ENCODE results near the gene CDK19.
"Not testable (repeated sequence)": the region's sequence is repeated elsewhere in the genome, so short reads cannot be mapped to it uniquely, and the experiment has no call there.

Gene CDK19

DNA sequence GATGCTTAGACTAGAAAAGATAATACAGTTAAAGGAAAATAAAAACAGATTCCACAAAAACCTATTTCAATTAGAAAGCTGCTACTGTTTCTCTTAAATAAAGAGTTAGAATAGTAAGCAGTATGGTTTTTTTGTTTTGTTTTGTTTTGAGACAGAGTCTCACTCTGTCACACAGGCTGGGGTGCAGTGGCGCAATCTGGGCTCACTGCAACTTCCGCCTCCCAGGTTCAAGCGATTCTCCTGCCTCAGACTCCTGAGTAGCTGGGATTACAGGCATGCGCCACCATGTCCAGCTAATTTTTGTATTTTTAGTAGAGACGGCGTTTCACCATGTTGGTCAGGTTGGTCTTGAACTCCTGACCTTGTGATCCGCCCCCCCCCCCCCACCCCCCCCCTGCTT, 95.7 kb downstream of the CDK19 start:
- CTCF ChIA-PET: interaction anchor here (0.6 kb wide), 2 partner anchors 18 to 230 kb away, joined by 3 read pairs; no protein-coding TSS in a partner anchor
- H3K36me3 Mint-ChIP-seq, H3K27ac Mint-ChIP-seq, H3K27me3 Mint-ChIP-seq, DNase-seq, H3K9me3 Mint-ChIP-seq, H3K4me3 Mint-ChIP-seq, H3K4me1 Mint-ChIP-seq: not testable (repeated sequence)

DNA sequence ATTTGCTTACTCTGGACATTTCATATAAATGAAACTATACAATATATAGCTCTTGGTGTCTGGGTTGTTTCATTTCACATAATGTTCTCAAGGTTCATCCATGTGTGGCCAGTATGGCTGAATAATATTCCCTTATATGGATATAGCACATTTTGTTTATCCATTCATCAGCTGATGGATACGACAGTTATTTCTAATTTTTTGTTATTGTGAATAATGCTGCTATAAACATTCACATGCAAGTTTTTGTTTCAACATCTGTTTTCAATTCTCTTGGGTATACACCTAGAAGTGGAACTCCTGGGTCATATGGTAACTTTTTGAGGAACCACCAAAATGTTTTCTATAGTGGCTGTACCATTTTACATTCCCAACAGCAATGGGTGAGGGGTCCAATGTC, 101.1 kb downstream of the CDK19 start:
- Mint-ChIP-seq H3K27ac (no peak overlapping the region), H3K4me1 (no peaks in the 10 kb centered on the region), H3K36me3 (peaks cover 2% of the 10 kb centered on the region), H3K4me3 (no peak overlapping the region), H3K9me3 (no peaks in the 10 kb centered on the region), H3K27me3 (no peaks in the 10 kb centered on the region)
- no peak for DNase-seq
- CTCF ChIA-PET: no interaction called here

DNA sequence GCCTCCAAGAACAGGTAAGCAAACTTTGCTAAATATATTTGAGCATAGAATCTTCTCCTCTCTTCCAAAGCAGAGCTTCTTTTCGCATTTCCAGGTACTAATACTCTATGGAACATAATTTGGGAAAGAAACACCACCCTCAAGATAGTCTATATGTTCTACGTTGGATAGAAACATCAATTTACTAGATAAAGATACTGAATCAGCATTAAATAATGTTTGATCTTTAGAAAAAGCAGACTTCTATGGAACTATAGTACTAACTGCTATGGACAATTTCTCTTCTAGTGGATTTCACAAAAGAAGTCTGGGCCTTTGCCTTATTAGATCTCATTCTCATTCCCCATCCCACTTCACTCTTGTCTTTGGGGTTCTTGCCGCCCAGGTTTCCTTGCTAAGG, 103.0 kb downstream of the CDK19 start:
- no peak overlapping the region for H3K4me3 Mint-ChIP-seq
- no peaks in the 10 kb centered on the region for H3K27me3 Mint-ChIP-seq
- H3K9me3 Mint-ChIP-seq: no peaks in the 10 kb centered on the region
- H3K4me1 Mint-ChIP-seq: no peaks in the 10 kb centered on the region
- peaks cover 2% of the 10 kb centered on the region for H3K36me3 Mint-ChIP-seq
- no peak for DNase-seq
- no peak overlapping the region for H3K27ac Mint-ChIP-seq
- CTCF ChIA-PET: no interaction called here

DNA sequence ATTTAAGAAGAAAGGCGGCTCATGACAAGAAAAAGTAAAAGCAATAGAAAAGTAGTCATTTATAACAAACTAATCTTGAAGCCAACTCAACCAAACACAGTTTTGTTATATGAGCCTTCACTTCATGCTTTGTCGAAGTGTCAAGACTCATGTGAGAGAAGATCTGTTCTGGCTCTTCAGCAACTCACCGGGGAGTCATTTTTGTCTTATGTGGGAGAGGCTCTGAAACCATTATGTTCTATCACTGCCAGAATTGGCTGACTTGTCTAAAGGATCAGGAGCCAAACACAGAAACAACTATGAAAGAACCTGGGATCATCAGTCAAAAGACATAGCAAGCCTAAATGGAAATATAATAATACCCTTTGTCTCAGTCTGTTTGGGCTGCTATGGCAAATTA, 105.2 kb downstream of the CDK19 start:
- no peak overlapping the region for H3K27ac Mint-ChIP-seq
- no peak for DNase-seq
- CTCF ChIA-PET: no interaction called here
- peaks cover 2% of the 10 kb centered on the region for H3K36me3 Mint-ChIP-seq
- no peaks in the 10 kb centered on the region for H3K27me3 Mint-ChIP-seq
- H3K4me1 Mint-ChIP-seq: no peaks in the 10 kb centered on the region
- no peaks in the 10 kb centered on the region for H3K9me3 Mint-ChIP-seq
- H3K4me3 Mint-ChIP-seq: no peak overlapping the region

DNA sequence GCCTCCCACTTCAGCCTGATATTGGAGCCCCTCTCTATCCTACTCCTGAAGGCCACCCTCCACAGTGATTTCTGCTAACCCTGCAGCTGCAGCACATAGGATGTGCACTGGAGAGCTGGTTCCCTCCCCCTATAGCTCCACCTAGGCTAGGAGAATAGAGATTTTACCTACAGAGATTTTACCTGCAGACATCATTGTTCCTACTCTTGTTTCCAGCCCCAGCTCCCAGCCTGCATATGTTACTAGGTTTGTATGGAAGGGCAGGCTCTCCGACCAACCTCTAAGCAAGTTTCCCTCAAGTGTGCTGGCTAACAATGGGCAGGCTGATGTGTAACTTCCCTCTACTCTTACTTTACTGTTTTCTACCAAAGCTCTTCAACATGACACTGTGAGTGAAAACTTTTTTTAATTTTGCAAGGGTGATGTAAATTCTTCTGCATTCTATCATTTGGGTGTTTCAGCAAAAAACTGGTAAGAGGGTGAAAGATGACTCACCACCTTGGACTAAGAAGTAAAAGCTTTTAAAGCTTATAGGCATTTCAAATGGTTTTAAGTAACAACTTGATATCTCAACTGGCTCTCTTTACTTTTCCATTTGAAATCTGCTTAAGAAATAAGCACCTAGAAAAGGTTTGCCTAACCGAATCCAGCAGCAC, 106.8 kb downstream of the CDK19 start:
- no peaks in the 10 kb centered on the region for H3K9me3 Mint-ChIP-seq
- CTCF ChIA-PET: interaction anchor here (1.4 kb wide), 1 partner anchor 105 kb away, joined by 3 read pairs; no protein-coding TSS in a partner anchor
- H3K4me3 Mint-ChIP-seq: no peak overlapping the region
- DNase-seq: no peak
- no peaks in the 10 kb centered on the region for H3K27me3 Mint-ChIP-seq
- peaks cover 2% of the 10 kb centered on the region for H3K36me3 Mint-ChIP-seq
- H3K27ac Mint-ChIP-seq: no peak overlapping the region
- no peaks in the 10 kb centered on the region for H3K4me1 Mint-ChIP-seq

DNA sequence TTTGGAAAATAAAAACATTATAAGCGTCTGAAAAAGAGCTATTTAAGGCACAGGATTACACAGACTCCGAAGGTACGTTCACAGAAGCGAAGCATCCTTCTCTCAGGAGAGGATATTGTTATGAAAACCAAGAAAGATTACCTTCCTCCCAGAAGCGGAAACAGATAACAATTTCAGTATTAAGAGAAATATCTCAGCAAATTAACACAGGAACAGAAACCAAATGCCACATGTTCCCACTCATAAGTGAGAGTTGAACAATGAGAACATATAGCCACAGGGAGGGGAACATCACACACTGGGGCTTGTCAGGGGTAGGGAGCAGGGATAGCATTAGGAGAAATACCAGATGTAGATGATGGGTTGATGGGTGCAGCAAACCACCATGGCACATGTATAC, 109.7 kb downstream of the CDK19 start:
- Mint-ChIP-seq H3K27me3 (no peaks in the 10 kb centered on the region), H3K4me1 (no peaks in the 10 kb centered on the region), H3K27ac (no peak overlapping the region), H3K9me3 (no peaks in the 10 kb centered on the region), H3K36me3 (no peaks in the 10 kb centered on the region), H3K4me3 (no peak overlapping the region)
- CTCF ChIA-PET: no interaction called here
- DNase-seq: no peak

DNA sequence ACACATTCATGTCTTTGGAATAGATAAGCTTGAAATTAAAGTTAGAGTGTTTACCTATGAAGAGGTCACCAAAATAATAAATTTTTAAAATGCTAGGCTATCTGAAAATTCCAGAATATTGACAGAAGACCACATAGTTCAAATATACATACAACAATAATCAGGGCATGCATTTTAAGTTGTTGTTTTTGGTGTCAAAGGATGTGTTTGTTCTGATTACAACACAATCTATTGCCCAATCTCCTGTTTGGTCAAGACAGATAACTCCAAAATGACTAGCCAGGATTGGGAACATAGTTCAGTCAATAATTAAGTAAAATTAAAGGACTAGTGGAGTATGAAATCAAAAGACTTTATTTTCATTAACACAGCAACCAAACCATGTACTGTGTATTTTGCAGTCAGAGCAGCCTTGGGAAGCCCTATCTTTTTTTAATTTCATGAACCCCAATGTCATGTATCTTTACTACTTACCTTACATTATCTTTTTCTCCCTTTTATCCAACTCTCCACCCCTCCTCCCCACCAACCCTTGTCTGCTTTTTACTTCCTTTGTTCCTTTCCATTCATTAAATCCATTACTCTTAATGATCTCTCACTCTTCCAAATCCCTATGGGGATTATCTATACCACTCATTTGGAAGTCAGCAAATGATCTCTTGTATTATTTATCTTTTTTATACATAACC, 111.2 kb downstream of the CDK19 start:
- DNase-seq: no peak
- H3K36me3 Mint-ChIP-seq: no peaks in the 10 kb centered on the region
- CTCF ChIA-PET: no interaction called here

DNA sequence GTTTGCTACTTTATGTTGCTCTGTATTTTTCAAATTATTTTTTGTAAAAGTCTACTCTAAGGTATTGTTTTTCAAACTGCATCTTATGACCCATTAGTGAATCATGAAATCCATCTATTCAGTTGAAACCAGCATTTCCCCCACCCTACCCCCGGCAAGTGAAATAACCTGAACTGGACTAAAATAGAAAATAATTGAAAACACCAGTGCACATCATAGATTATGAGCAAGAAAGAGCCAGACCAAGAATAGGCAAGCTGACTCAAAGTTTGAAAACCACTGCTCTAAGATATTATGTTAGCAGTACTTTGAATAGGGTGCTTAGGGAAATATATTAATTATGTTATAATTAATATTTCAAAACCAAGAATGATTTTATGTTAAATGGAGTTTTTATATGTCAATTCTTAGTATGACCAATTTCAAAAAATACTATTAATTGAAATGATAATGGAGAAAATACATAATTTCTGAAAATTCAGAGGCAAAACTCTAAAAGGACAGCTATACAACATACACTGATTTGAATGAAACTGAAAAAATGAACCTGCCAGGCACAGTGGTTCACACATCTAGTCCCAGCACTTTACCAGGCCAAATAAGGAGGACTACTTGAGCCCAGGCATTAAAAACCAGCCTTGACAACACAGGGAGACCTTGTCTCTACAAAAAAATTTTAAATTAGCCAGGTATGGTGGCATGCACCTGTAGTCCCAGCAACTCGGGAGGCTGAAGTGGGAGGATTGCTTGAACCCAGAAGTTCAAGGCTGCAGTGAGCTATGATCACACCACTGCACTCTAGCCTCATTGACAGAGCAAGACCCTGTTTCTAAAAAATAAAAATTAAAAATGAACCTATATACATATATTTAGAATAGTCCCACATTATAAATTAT, 112.0 kb downstream of the CDK19 start:
- CTCF ChIA-PET: no interaction called here
- Mint-ChIP-seq H3K4me3 (no peak overlapping the region), H3K27me3 (no peaks in the 10 kb centered on the region), H3K9me3 (no peaks in the 10 kb centered on the region), H3K36me3 (peaks cover 3% of the 10 kb centered on the region), H3K4me1 (no peaks in the 10 kb centered on the region), H3K27ac (no peak overlapping the region)
- DNase-seq: no peak

More for the DNA sequence above, 111.2 kb downstream of the CDK19 start:
- Mint-ChIP-seq H3K9me3 (no peaks in the 10 kb centered on the region), H3K27ac (no peak overlapping the region), H3K4me3 (no peak overlapping the region), H3K27me3 (no peaks in the 10 kb centered on the region), H3K4me1 (no peaks in the 10 kb centered on the region)

DNA sequence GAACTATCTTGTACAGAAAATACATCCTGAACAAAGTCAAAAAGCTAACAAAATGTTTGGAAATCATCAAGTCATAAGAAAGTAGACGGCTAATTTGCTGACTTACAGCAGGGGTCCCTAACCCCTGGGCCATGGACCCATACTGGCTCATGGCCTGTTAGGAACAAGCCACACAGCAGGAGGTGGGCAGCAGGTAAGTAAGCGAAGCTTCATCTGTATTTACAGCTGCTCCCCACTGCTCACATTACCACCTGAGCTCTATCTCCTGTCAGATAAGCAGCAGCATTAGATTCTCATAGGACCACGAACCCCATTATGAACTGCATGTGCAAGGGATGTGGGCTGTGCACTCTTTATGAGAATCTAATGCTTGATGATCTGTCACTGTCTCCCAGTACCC, 115.5 kb downstream of the CDK19 start:
- H3K4me3 Mint-ChIP-seq: no peak overlapping the region
- no peaks in the 10 kb centered on the region for H3K4me1 Mint-ChIP-seq
- H3K9me3 Mint-ChIP-seq: peaks cover 3% of the 10 kb centered on the region
- DNase-seq: no peak
- H3K27me3 Mint-ChIP-seq: no peaks in the 10 kb centered on the region
- peaks cover 9% of the 10 kb centered on the region for H3K36me3 Mint-ChIP-seq
- no peak overlapping the region for H3K27ac Mint-ChIP-seq
- CTCF ChIA-PET: interaction anchor here (1.3 kb wide), 1 partner anchor 17 kb away, joined by 4 read pairs; no protein-coding TSS in a partner anchor

DNA sequence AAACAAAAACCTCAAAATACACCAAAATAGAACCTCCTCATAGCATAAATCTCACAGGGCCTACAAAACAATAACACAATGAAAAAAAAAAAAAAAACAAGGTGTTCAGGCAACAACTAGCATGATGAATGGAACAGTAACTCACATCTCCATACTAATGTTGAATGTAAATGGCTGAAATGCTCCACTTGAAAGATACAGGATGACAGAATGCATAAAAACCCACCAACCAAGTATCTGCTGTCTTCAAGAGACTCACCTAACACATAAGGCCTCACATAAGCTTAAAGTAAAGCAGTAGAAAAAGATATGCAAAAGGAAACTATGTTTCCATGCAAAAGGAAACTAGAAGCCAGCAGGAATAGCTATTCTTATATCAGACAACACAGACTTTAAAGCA, 121.3 kb downstream of the CDK19 start:
- H3K9me3 Mint-ChIP-seq: peaks cover 3% of the 10 kb centered on the region
- CTCF ChIA-PET: no interaction called here

DNA sequence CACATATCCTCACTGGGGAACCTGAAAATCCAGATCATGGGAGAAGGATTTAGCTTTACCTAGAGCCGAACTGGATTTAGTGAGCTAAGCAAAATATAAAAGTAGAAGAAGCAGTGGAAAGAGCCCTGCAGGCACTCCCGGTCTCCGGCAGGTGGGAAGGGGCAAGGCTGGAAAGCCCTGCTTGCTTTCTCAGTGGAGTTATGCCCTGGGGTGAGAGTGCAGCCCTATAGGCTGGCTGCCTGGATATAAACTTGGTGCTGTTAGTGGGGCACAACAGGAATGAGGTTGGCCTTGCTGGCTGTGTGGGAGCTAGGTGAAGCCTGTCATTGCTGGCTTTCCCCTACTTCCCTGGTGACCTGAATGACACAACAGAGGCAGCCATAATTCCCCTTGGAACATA, 122.0 kb downstream of the CDK19 start:
- no peaks in the 10 kb centered on the region for H3K27me3 Mint-ChIP-seq
- CTCF ChIA-PET: no interaction called here
- DNase-seq: no peak
- peaks cover 4% of the 10 kb centered on the region for H3K4me1 Mint-ChIP-seq
- peaks cover 3% of the 10 kb centered on the region for H3K9me3 Mint-ChIP-seq
- H3K36me3 Mint-ChIP-seq: peaks cover 10% of the 10 kb centered on the region
- H3K4me3 Mint-ChIP-seq: no peak overlapping the region
- no peak overlapping the region for H3K27ac Mint-ChIP-seq

More for the DNA sequence above, 121.3 kb downstream of the CDK19 start:
- DNase-seq: no peak
- Mint-ChIP-seq H3K36me3 (peaks cover 13% of the 10 kb centered on the region), H3K27me3 (no peaks in the 10 kb centered on the region), H3K27ac (no peak overlapping the region), H3K4me1 (no peaks in the 10 kb centered on the region), H3K4me3 (no peak overlapping the region)

DNA sequence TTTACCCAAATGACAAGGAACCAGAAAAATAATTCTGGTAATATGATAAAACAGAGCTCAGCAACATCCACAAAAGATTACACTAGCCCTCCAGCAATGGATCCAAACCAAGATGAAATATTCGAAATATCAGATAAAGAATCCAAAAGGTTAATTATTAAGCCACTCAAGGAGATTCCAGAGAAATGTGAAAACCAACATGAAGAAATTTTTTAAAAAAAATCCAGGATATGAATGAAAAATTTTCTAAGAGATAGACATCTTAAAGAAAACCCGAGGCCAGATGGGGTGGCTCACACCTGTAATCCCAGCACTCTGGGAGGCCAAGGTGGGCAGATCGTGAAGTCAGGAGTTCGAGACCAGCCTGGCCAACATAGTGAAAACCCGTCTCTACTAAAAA, 124.4 kb downstream of the CDK19 start:
- CTCF ChIA-PET: no interaction called here

DNA sequence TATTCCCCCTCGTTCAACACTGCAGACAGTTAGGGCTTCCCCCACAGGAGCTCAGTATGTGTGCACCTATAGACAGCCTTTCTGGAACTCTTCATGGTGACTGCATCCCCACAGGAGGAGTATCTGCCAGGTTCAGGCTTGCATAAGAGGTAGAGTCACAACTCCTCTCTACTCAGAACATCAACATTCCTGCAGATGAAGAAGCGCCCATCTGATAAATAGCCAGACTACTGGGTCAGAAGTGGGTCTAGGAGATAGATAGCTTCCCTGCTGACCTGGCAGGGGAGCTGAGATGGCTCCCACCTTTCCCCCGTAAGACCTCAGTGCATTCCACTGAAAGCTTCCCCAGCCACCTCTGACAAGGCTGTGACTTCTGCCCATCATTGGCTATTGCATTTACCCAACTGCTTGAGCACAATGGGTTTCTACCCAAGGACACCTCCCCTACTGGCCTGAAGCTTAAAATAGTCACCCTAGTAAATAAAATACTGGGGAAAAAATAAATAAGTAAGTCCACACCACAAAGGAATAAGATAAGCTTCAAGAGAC, 125.1 kb downstream of the CDK19 start:
- H3K36me3 Mint-ChIP-seq: peaks cover 4% of the 10 kb centered on the region
- H3K27me3 Mint-ChIP-seq: no peaks in the 10 kb centered on the region
- no peak overlapping the region for H3K27ac Mint-ChIP-seq
- no peaks in the 10 kb centered on the region for H3K9me3 Mint-ChIP-seq
- peaks cover 13% of the 10 kb centered on the region for H3K4me1 Mint-ChIP-seq
- H3K4me3 Mint-ChIP-seq: no peak overlapping the region
- CTCF ChIA-PET: no interaction called here
- no peak for DNase-seq

More for the DNA sequence above, 124.4 kb downstream of the CDK19 start:
- peaks cover 4% of the 10 kb centered on the region for H3K36me3 Mint-ChIP-seq
- H3K27ac Mint-ChIP-seq: no peak overlapping the region
- H3K27me3 Mint-ChIP-seq: no peaks in the 10 kb centered on the region
- no peak overlapping the region for H3K4me3 Mint-ChIP-seq
- no peaks in the 10 kb centered on the region for H3K9me3 Mint-ChIP-seq
- peaks cover 13% of the 10 kb centered on the region for H3K4me1 Mint-ChIP-seq
- DNase-seq: no peak

DNA sequence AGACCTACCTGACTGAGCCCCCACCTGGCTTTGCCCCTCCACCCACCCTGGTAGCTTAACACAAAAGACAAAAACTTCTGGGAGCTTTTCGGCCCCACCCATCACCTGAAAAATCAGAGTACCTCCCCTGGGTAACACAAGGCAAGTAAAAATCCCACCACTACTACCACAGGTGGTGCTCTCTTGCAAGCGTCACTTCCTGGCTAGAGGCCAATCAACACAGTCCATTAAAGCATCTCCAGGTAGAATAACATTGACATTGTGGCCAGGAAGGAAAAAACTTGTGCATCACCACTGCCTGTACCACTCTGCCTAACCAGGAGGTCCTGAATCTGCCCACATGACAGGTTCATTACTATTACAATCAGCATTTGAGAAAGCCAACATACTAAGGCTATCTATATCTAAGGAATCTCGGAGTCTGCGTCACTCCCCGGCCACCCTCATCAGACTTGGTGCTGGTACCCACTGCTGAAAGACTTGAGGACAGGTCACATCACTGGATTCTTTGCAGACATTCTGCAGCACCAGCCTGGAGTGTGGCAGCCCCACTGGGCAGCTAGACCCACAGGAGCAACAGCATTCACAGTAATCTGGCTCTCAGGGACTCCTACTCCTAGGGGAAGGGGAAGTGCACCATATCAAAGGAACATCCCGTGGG, 125.9 kb downstream of the CDK19 start:
- Mint-ChIP-seq H3K36me3 (peaks cover 4% of the 10 kb centered on the region), H3K27ac (no peak overlapping the region), H3K27me3 (no peaks in the 10 kb centered on the region), H3K4me1 (peaks cover 13% of the 10 kb centered on the region), H3K9me3 (no peaks in the 10 kb centered on the region), H3K4me3 (no peak overlapping the region)
- CTCF ChIA-PET: interaction anchor here (1.2 kb wide), 1 partner anchor 189 kb away, joined by 4 read pairs; no protein-coding TSS in a partner anchor
- no peak for DNase-seq

Measured in activated naive CD4-positive, alpha-beta T cell treated with anti-CD3 and anti-CD28 coated beads, Interleukin-2, amount 10 ng/mL, durations not matched to agents 7 days and 5 days (primary cell).